Stimulated activated CD8-positive, alpha-beta memory T cell treated with anti-CD3 and anti-CD28 coated beads, Interleukin-12 subunit alpha, Interleukin-12 subunit beta, amount 100 ng/mL, for 4 hours (primary cell): ENCODE data around the gene SEC16A.

Experiments used
- DNase-seq: peaks from one replicate; pipeline ENCODE4 v3.0.0-alpha.2; 2020; ENCODE audit warnings: low read depth

SEC16A gene

GRCh38 chr9:136463578-136463977 is 19.3 kb downstream of the SEC16A start:
- DNase-seq: no peak

GRCh38 chr9:136462664-136463063 is 20.2 kb downstream of the SEC16A start:
- no peak for DNase-seq

- no peak for DNase-seq
Measured at GRCh38 chr9:136460772-136461325, 22.0 kb downstream of the SEC16A start.

- DNase-seq: no peak
Measured at GRCh38 chr9:136459425-136459824, 23.4 kb downstream of the SEC16A start.

GRCh38 chr9:136457326-136457725 is 25.5 kb downstream of the SEC16A start:
- no peak for DNase-seq

GRCh38 chr9:136456258-136456657 is 26.6 kb downstream of the SEC16A start:
- DNase-seq: no peak

- DNase-seq: no peak
Measured at GRCh38 chr9:136455043-136456002, 27.5 kb downstream of the SEC16A start.

GRCh38 chr9:136454026-136454796 is 28.6 kb downstream of the SEC16A start:
- DNase-seq: no peak

- no peak for DNase-seq
Measured at GRCh38 chr9:136453326-136453725, 29.5 kb downstream of the SEC16A start.

GRCh38 chr9:136451221-136451877 is 31.5 kb downstream of the SEC16A start:
- no peak for DNase-seq

- DNase-seq: no peak
Measured at GRCh38 chr9:136448655-136449054, 34.2 kb downstream of the SEC16A start.

- no peak for DNase-seq
Measured at GRCh38 chr9:136447173-136447778, 35.6 kb downstream of the SEC16A start.

GRCh38 chr9:136445799-136446198 is 37.0 kb downstream of the SEC16A start:
- no peak for DNase-seq

- DNase-seq: no peak
Measured at GRCh38 chr9:136444102-136444501, 38.7 kb downstream of the SEC16A start.

GRCh38 chr9:136443687-136444086 is 39.2 kb downstream of the SEC16A start:
- no peak for DNase-seq

GRCh38 chr9:136443087-136443486 is 39.8 kb downstream of the SEC16A start:
- no peak for DNase-seq

- no peak for DNase-seq
Measured at GRCh38 chr9:136442265-136442664, 40.6 kb downstream of the SEC16A start.

GRCh38 chr9:136441681-136442245 is 41.1 kb downstream of the SEC16A start:
- no peak for DNase-seq

- DNase-seq: no peak
Measured at GRCh38 chr9:136441191-136441680, 41.6 kb downstream of the SEC16A start.

GRCh38 chr9:136439481-136440408 is 43.1 kb downstream of the SEC16A start, which contains the start of gene INPP5E:
Gene INPP5E (minus strand): TSS chr9:136439845. CDS start chr9:136439419, 426 bp downstream.
- peak; percentile 75 for DNase-seq
